AG09319 (cell line): ENCODE data around the gene KCNN1.
"Not testable (repeated sequence)": the region's sequence is repeated elsewhere in the genome, so short reads cannot be mapped to it uniquely, and the experiment has no call there.

ENCODE experiments used
- DNase-seq: peaks from one replicate; pipeline ENCODE4 v3.0.0-alpha.2; 2010; ENCODE audit warnings: low read depth; ENCODE audit errors: extremely low read depth
- TF ChIP-seq, protein P1 (sequence below): IDR thresholded peaks from 2 replicates; pipeline ENCODE4 v1.5.1; 2011; ENCODE audit warnings: low read depth, mild to moderate bottlenecking, inconsistent platforms, low read length, moderate library complexity

KCNN1 gene

DNA sequence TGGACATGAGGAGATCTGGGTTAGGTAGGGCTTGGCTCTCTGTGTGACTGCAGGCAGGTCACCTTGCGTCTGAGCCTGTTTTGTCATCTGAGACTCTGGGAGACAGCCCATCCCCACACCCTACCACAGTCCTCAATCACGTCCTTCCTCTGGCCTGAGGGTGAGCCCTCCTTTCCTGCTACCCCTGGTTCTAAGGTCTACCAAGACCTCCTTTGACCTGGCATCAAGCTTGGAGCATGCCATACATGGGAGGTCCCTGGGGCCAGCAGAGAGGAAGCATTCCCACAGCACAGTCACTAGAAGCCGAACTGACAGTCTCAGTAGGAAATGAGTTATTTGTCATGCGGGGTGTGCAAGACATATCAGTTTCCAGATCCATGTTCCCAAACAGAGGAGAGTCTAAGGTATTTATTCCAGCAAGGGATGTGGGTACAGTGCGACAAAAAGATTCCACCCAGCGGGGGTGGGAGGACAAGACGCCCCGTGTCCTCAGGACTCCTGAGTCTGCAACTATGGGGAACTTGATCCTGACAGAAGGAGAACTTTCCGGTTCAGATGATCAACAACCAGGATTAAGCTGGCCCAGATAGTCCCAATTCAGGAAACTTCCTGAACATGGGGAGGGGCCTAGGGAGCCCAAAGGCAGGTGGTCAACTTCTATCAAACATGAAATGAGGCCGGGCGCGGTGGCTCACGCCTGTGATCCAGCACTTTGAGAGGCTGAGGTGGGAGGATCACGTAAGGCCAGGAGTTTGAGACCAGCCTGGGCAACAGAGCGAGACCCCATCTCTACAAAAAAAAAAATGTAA, 50.6 kb downstream of the KCNN1 start:
- DNase-seq: no peak
- TF ChIP-seq, protein P1, sequence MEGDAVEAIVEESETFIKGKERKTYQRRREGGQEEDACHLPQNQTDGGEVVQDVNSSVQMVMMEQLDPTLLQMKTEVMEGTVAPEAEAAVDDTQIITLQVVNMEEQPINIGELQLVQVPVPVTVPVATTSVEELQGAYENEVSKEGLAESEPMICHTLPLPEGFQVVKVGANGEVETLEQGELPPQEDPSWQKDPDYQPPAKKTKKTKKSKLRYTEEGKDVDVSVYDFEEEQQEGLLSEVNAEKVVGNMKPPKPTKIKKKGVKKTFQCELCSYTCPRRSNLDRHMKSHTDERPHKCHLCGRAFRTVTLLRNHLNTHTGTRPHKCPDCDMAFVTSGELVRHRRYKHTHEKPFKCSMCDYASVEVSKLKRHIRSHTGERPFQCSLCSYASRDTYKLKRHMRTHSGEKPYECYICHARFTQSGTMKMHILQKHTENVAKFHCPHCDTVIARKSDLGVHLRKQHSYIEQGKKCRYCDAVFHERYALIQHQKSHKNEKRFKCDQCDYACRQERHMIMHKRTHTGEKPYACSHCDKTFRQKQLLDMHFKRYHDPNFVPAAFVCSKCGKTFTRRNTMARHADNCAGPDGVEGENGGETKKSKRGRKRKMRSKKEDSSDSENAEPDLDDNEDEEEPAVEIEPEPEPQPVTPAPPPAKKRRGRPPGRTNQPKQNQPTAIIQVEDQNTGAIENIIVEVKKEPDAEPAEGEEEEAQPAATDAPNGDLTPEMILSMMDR: no peak

DNA sequence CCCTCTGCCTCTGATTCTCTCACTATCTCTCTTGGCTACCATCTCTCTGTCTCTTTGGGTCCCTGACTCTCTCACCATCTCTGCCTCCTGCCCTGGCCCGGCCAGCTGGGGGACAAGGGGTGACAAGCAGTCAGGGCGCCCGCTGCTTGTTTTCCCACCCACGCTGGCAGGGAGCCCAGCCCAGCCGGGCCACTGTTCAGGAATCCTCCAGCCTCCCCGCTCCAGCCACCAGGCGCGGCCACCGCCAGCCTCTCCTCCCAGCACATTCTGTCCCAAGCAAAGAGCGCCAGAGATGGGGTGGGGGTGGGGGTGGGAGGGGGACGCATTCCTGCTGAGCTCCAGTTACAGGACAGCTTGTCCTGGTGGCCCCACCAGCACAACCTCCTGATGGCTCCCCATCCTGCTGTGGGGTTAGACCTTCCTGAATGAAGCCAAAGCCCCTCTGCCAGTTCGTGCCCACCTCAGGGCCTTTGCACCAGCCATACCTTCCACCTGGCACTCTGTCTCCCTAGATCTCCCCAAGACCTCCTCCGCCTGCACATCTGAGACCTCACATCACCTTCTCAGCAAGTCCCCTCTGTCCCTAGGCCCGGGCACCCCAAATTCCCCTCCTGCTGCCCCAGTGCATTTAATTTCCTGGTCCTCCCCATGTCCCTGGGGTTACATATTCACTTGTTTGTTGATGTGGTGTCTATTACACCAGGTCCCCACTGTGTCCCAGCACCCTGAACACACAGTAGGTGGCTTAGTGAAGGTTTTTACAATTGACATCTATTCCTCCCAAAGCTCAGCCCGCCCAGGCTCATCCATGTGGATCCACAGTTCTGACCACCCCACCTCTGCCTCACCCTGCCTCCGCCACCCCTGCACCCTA, 53.5 kb downstream of the KCNN1 start:
- no peak for DNase-seq
- TF ChIP-seq, protein P1: no peak

DNA sequence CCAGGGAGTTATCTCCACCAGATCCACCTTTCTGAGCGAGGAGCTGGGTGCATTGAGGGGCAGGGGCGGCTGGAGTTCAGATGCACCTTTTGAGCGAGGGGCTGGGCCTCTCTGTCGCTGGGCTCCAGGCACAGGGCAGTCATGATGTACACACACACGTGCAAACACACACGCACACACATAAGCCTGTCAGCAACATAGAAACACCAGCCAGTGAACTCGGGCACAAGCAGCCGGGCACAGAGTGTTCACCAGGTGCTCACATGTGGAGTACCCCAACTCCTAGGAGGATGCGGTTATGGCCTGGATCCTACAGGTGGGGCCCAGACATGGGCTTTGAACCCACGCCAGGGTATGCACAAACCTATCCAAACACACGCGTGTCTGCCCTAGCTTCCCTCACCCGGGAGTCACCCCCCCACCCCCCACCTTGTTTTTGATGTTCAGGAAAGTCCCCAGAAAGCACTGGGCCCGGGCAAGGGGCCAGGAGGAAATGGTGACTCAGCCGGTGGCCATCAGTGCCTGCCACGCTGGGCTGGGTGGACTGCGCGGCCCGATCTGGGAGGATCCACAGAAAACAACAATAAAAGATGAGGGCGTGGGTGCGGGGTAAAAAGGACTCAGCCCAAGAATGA, 54.3 kb downstream of the KCNN1 start:
- no peak for DNase-seq
- TF ChIP-seq, protein P1: no peak

DNA sequence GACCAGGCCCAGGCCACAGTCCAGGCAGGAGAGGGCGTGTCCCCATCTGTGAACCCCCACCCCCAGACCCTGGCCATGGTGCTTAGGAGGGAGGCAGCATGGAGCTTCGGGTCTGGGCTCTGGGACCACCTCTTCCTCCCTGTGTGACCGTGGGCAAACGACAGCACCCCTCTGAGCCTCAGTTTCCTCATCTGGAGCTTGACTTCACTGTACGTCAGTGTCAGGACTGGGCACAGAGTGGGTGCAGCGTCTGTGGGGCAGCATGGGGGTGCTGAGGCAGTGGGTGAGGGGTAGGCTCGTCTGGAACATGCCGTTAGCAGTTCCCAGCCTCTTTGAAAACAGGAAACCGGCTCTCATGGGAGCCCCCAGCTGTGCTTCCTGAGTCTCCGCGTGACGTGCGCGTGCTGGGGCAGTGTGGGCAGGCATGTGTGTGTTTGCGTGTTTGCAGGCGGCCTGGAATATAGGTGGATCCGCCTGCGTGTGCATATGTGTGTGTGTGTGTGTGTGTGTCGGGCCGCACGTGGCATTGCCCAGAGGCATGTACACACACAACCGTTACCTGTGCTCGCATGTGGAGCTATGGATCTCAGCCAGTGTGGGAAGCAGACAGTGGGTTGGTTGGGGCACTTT, 56.8 kb downstream of the KCNN1 start:
- TF ChIP-seq, protein P1: no peak
- DNase-seq: no peak

DNA sequence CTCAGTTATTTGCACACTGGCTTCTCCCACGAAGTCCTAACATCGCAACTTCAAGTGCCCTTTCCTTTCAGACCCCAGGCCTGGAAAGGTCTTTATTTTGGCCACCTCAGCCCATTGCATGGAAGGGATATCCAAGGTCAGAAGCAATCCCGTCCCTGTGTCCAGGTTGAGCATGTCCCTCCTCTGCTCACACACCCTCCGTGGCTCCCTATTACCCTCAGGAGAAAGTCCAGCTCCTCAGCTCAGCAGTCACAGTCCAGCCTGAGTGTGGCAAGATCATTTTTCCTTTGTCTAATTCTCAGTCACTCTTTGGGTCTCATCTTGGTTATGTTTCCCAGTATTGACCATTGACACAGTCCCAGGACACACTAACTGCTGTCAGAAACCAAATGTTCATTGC, 60.2 kb downstream of the KCNN1 start:
- no peak for DNase-seq
- TF ChIP-seq, protein P1: no peak

DNA sequence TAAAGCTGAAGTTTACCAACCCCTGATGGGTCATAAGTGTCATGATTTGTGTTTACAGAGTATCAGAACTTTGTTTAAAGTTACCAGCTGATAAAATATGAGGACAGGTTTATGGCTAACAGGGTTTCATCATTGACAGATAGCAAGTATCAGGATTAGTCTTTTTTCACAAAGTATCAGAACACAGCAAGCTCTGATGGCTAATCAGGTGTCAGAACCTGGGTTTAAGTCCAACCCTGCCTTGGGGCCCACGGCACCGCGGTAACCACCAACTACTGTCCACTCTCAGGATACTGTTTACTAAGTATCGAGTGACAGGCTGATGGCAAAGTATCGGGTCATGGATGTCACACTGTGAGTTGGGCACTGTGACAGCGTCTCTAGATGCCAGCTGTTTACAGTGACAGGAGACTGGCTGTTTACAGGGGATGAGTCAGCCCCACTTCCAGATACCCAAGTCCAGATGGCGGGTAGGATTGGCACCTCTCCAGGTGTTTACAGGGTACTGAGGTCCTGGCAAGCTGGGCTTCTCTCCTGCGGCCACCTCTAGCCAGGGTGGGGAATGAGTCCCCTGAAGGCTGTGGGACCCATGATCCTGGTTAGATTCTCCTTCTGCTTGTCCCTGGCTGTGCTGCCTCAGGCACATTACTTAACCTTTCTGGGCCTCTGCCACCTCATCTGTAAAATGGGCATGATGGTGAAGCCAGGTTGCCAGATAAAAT, 62.9 kb downstream of the KCNN1 start:
- DNase-seq: no peak
- TF ChIP-seq, protein P1: no peak

DNA sequence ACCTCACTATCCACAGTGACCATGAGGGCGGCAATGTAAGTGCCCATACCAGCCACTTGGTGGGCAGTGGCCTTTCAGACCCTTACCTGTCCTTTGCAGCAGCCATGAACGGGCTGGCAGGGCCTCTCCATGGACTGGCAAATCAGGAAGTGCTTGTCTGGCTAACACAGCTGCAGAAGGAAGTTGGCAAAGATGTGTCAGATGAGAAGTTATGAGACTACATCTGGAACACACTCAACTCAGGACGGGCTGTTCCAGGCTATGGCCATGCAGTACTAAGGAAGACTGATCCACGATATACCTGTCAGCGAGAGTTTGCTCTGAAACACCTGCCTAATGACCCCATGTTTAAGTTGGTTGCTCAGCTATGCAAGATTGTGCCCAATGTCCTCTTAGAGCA, 64.5 kb downstream of the KCNN1 start:
- DNase-seq: not testable (repeated sequence)

DNA sequence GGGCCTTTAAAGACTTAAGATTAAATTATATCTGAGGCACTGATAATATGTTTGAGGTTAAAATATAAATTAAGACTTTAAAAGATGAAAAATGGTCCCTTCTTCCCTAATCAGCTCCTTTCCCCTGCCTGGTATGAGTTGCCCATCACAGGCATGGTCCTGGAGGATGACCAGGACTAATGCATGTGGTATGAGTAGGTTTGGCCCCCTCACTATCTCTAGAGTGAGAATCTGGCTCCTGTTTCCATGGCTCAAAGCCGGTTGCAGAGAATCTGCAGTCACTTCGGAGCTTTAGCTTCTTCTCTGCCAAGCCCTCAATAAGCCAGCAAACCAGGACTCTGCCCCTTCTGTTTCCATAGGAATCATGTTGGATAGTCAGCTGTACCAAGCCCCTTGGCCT, 65.2 kb downstream of the KCNN1 start:
- DNase-seq: not testable (repeated sequence)
